Stimulated activated CD8-positive, alpha-beta memory T cell treated with anti-CD3 and anti-CD28 coated beads, Interleukin-12 subunit alpha, Interleukin-12 subunit beta, amount 100 ng/mL, for 4 hours (primary cell): ENCODE measurements around the gene CRADD.
"Not testable (repeated sequence)": the region's sequence is repeated elsewhere in the genome, so short reads cannot be mapped to it uniquely, and the experiment has no call there.

Experiments
- DNase-seq: peaks from one replicate; pipeline ENCODE4 v3.0.0-alpha.2; 2020; ENCODE audit warnings: low read depth

The CRADD gene

DNA sequence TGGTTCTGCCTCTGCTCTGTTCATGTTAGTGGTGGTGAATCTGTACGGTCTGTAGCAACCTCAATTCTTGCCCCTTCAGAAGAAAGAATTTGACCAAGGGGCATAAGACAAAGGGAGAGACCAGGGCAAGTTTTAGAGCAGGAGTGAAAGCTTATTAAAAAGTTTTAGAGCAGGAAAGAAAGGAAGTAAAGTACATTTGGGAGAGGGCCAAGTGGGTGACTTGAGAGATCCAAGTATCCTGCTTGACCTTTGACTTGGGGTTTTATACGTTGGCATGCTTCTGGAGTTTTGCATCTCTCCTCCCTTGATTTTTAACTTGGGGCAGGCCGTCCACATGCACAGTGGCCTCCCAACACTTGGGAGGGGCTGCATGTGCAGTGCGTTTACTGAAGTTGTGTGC lies 225.0 kb downstream of the CRADD start:
- no peak for DNase-seq

- DNase-seq = no peak
Measured at GRCh38 chr12:93902736-93903562, 225.8 kb downstream of the CRADD start.

DNA sequence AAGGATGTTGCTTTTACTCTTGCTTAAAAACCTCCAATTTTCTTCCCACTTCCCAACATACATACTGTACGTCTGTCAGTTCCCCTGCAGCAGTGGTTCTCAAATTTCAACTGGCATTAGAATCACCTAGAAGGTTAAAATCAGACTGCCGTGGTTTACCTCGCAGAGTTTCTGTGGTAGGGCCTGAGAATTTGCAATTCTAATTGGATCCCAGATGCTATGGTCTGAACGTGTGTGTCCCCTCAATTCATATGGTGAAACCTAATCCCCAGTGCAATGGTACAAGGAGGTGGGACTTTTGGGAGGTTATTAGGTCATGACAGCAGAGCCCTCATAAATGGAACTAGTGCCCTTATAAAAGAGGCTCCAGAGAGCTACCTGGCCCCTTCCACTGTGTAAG lies 226.9 kb downstream of the CRADD start:
- DNase-seq = no peak

- DNase-seq = no peak
Measured at GRCh38 chr12:93908264-93908663, 231.1 kb downstream of the CRADD start.

DNA sequence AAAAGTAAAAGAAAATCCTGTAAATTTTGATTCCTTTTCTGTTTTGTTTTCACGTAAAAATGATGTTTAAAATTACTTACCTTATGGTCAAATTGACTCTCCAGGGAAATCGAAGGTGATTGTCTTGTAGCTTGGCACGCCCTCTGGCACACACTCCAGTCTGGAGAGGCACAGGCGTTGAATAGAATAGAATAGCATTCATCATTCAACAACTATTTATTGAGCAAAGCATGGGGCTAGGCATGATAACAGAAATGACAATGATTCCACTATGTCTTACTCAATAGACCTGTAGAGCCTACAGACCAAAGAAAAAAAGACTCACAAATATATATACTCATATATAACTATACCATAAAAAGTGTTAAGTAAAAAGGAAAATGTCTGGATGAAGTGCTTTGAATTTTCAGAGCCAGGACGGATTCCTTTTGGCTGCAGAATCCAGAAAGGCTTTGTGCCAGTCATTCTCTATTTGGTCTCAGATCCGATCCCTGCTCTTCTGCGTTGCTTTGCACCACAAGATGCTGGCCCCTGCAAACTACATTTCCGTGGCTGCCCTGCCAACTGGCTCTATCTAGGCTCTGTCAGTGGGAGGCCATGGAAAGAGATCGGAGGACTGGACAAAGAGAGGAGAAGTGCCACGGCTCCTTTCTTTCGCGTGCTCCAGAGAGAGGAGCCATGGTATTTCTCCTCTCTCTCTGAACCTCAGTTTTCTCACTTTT lies 231.8 kb downstream of the CRADD start:
- no peak for DNase-seq

DNA sequence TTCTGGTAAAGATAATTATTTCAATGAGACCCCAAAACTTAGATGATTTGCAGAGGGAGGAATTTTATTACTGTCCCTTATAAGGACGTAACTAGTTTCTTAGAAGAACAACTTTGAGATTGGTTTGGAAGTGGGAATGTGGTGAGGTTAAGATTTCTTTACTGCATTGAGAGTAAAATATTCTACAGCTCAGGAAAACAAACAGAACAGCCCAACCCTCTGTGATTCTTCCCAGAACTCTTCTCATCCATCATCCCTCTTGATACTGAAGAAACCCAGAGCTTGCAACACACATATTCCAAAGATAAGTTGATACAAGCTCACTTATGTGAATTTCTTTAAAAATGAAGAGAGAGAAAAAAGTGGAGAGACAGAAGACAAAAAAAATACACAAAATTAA lies 234.2 kb downstream of the CRADD start:
- DNase-seq = no peak

- no peak for DNase-seq
Measured at GRCh38 chr12:93912086-93912733, 235.0 kb downstream of the CRADD start.

DNA sequence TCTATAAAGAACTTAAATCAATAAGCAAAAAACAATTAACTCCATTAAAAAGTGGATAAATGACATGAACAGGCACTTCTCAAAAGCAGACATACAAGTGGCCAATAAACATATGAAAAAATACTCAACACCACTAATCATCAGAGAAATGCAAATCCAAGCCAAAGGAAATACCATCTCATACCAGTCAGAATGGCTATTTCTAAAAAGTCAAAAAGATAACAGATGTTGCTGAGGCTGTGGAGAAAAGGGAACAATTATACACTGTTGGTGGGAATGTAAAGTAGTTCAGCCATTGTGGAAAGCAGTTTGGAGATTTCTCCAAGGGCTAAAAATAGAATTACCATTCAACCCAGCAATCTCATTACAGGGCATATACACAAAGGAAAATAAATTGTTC lies 236.7 kb downstream of the CRADD start:
- no peak for DNase-seq

- DNase-seq = no peak
Measured at GRCh38 chr12:93914281-93914680, 237.1 kb downstream of the CRADD start.

DNA sequence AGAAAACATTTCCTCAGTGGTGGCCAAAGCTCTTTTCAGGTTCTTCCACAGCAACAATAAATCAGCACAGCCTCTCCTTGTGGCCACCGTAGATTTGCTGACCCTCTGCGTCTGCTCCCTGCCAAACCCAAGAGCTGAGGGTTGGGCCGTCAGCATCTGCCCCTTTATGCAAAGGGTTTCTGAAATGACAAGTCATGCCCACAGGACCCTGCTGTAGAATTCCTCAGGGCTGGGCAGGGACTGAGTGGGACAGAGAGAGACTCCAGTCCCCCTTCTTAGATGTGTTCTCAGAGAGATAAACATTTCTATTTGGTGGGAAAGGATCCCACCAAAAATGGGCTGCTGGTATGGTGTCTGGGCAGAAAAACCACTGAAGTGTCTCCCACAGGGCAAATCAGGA lies 238.2 kb downstream of the CRADD start:
- no peak for DNase-seq

DNA sequence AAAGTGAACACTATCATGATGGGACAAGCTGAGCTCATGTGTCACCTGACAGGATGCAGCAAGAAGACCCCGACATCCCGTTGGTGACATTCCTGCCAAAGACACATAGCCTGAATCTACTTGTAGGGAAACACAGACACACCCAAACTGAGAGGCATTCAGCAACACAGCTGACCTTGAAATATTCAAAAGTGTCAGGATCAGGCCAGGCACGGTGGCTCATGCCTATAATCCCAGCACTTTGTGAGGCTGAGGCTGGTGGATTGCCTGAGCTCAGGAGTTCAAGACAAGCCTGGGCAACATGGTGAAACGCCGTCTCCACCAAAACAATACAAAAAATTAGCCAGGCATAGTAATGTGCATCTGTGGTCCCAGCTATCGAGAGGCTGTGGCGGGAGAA lies 239.2 kb downstream of the CRADD start:
- no peak for DNase-seq

- no peak for DNase-seq
Measured at GRCh38 chr12:93918262-93918661, 241.1 kb downstream of the CRADD start.

DNA sequence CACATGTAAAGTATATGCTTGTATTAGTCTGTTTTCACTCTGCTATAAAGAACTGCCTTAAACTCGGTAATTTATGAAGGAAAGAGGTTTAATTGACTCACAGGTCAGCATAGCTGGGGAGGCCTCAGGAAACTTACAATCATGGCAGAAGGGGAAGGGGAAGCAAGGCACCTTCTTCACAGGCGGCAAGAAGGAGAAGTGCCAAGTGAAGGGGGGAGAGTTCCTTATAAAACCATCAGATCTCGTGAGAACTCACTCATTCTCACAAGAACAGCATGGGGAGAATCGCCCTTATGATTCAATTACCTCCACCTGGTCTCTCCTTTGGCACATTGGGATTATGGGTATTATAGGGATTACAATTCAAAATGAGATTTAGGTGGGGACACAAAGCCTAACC lies 241.7 kb downstream of the CRADD start:
- DNase-seq = no peak

DNA sequence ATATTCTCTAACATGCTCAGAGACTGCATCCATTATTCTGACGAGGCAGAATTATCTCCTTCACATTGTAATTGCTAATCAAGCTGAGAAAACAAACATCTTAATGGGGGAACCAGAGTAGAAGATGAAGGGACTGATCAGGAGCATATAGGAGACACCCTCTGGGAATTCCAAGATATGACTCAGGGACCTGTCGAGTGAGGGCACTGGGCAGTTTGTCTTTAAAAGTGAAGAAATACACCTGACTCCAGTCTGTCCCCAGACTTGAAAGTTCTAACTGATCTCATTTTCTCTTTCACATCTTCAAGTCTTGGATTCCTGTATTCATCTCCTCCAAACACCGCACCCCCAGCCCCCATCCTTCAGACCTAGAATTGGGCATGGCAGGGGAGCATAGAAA lies 244.3 kb downstream of the CRADD start:
- DNase-seq = no peak

- DNase-seq = no peak
Measured at GRCh38 chr12:93922583-93923006, 245.4 kb downstream of the CRADD start.

DNA sequence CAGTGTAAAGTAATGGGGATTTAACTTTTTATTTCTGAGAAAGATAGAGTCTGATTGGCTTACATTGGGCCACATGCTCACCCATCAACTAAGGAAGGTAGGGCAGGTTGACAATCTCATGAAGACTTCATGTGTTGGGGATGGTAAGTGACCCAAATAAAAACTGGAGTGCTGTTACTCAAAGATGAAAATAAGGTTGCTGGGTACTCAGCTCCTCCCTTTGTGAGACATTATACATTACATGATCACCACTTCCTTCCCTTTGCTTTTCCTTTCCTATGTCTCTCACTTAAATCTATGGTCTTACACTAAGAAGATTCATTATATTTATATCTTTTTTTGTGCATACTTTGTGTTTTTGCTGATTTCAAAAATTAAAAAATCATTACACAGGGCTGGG lies 247.2 kb downstream of the CRADD start:
- DNase-seq = no peak

DNA sequence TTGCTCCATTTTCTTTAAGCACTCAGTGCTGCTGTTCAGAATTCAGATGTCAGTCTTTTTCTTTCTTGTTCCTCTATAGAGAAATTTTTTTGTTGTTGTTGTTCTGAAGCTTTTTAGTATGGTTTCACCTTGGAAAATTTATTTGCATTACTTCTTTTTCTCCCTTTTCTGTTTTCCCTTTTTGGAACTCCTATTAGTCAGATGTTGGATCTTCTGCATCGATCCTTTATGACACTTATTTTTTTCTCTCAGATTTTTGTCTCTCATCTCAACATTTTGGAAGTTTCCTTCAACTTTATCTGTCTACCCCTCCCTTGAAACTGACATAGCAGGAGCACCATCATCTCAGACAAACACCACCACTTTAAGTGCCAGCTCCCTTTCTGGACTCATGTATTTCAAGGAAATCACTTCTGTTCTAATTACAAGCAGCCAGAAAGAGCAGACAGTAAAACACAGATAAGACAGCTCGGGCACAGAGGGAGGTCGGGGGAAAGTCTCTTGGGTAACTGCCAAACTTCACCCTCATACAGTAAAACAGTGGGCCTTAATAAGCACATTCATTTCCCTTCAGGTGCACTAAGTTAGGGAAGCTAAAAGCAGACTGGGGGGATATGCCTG lies 248.5 kb downstream of the CRADD start:
- DNase-seq = no peak

GRCh38 chr12:93926237-93926636 lies 249.1 kb downstream of the CRADD start:
- DNase-seq = no peak

GRCh38 chr12:93929081-93929480 lies 251.9 kb downstream of the CRADD start:
- not testable (repeated sequence) for DNase-seq

- no peak for DNase-seq
Measured at GRCh38 chr12:93937812-93938211, 260.6 kb downstream of the CRADD start.

DNA sequence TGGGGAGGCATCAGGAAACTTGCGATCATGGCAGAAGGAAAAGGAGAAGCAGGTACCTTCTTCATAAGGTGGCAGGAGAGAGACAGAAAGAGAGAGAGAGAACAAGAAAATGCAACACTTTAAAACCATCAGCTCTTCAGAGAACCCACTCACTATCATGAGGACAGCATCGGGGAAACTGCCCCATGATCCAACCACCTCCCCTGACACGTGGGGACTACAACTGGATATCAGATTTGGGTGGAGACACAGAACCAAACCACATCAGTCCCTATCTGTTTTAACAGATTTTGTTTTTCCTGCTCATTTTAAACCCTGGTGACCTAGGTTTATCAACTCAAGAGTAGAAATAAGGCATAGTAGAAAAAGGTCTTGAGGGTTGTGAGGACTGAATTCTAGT lies 261.1 kb downstream of the CRADD start:
- DNase-seq = no peak

DNA sequence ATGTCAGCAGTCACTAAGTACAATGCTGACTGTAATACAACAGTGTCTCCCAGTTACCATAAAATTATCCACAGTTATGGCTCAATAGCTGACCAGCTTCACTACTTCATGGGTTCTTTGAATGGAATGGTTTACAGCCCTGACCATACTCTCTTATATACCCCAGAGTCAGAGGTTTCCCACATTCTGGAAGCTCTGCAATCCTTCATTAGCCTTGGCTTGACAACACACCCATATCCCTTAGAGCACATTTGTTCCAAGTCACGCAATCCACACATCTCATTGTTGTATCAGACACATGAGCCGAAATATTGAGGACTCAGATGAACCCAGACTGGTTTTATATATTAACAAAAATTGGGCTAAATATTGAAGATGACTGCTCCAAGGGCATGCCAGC lies 261.8 kb downstream of the CRADD start:
- DNase-seq = no peak
